HEK293 (cell line): ENCODE data around the gene UBE2C.

Source experiments
- CTCF ChIA-PET: fragments of 350-600 bp; formaldehyde crosslinking; extraction: SDS; loops from one replicate; lab custom pipeline; 2021; ENCODE audit warnings: antibody characterized with exemption; lab: Yijun Ruan, JAX
- POLR2A ChIA-PET: fragments of 300-600 bp; formaldehyde crosslinking; extraction: SDS; loops from one replicate; lab custom pipeline; 2020; ENCODE audit warnings: antibody characterized with exemption, inconsistent platforms; lab: Yijun Ruan, JAX
- H3K27ac ChIP-seq: fragments of 200-500 bp; sonication (Bioruptor generic); 2 replicates; pipeline ENCODE4 v1.5.1; 2014; ENCODE audit warnings: low read depth, low read length, control low read depth, inconsistent platforms; ENCODE audit errors: extremely low read depth
- H3K36me3 ChIP-seq, 2 experiments: fragments of 200-500 bp in 1 of 2; sonication (Bioruptor generic) in 1 of 2; 1 replicate in 1 of 2; 2 replicates in 1 of 2; pipeline ENCODE4 v1.5.1; 2014 to 2017; ENCODE audit warnings: inconsistent platforms in 2 of 2, low read length in 2 of 2; ENCODE audit not compliant: control insufficient read depth in 2 of 2, insufficient read depth in 1 of 2
- H3K4me1 ChIP-seq: fragments of 200-500 bp; sonication (Bioruptor generic); 2 replicates; pipeline ENCODE4 v1.5.1; 2014; ENCODE audit warnings: mild to moderate bottlenecking, low read length, inconsistent platforms; ENCODE audit not compliant: control insufficient read depth, insufficient read depth
- H3K4me3 ChIP-seq: 2 replicates; pipeline ENCODE4 v1.5.1; 2011; ENCODE audit warnings: low read depth, mild to moderate bottlenecking, control low read depth, low read length, moderate library complexity
- H3K9me3 ChIP-seq: fragments of 200-500 bp; sonication (Bioruptor generic); 2 replicates; pipeline ENCODE4 v1.5.1; 2014; ENCODE audit warnings: low read depth, low read length, inconsistent platforms; ENCODE audit not compliant: control insufficient read depth, insufficient read depth
- GFI1B ChIP-seq: fragments of 450-650 bp; formaldehyde crosslinking; IDR thresholded peaks from 2 replicates; pipeline ENCODE4 v1.5.1; 2016; ENCODE audit warnings: missing biosample characterization, missing genetic modification characterization
- KLF7 ChIP-seq: fragments of 450-650 bp; formaldehyde crosslinking; IDR thresholded peaks from 2 replicates; pipeline ENCODE4 v1.5.1; 2016; ENCODE audit warnings: missing biosample characterization, missing genetic modification characterization, borderline replicate concordance
- OSR2 ChIP-seq: fragments of 450-650 bp; formaldehyde crosslinking; IDR thresholded peaks from 2 replicates; pipeline ENCODE4 v1.5.1; 2016; ENCODE audit warnings: missing biosample characterization, missing genetic modification characterization
- SP2 ChIP-seq: fragments of 450-650 bp; formaldehyde crosslinking; IDR thresholded peaks from 2 replicates; pipeline ENCODE4 v1.5.1; 2016; ENCODE audit warnings: missing biosample characterization, missing genetic modification characterization
- SP7 ChIP-seq: fragments of 450-650 bp; formaldehyde crosslinking; IDR thresholded peaks from 2 replicates; pipeline ENCODE4 v1.5.1; 2016; ENCODE audit warnings: missing biosample characterization, missing genetic modification characterization
- ZBTB21 ChIP-seq: fragments of 450-650 bp; formaldehyde crosslinking; IDR thresholded peaks from 2 replicates; pipeline ENCODE4 v1.5.1; 2017; ENCODE audit warnings: missing biosample characterization, missing genetic modification characterization
- ZNF10 ChIP-seq: fragments of 450-650 bp; formaldehyde crosslinking; IDR thresholded peaks from 2 replicates; pipeline ENCODE4 v1.5.1; 2017; ENCODE audit warnings: missing biosample characterization, missing genetic modification characterization
- ZNF114 ChIP-seq: fragments of 450-650 bp; formaldehyde crosslinking; IDR thresholded peaks from 2 replicates; pipeline ENCODE4 v1.5.0; 2017; ENCODE audit warnings: missing biosample characterization, missing genetic modification characterization
- ZNF121 ChIP-seq: fragments of 450-650 bp; formaldehyde crosslinking; IDR thresholded peaks from 2 replicates; pipeline ENCODE4 v1.5.1; 2016; ENCODE audit warnings: missing biosample characterization, missing genetic modification characterization
- ZNF16 ChIP-seq: fragments of 450-650 bp; formaldehyde crosslinking; IDR thresholded peaks from 2 replicates; pipeline ENCODE4 v1.5.1; 2016; ENCODE audit warnings: low read depth, missing biosample characterization, missing genetic modification characterization
- ZNF416 ChIP-seq: fragments of 450-650 bp; formaldehyde crosslinking; IDR thresholded peaks from 2 replicates; pipeline ENCODE4 v1.5.1; 2016; ENCODE audit warnings: missing biosample characterization, missing genetic modification characterization
- ZNF433 ChIP-seq: fragments of 450-650 bp; formaldehyde crosslinking; IDR thresholded peaks from 2 replicates; pipeline ENCODE4 v1.5.1; 2016; ENCODE audit warnings: missing biosample characterization, missing genetic modification characterization, low read depth
- ZNF501 ChIP-seq: fragments of 450-650 bp; formaldehyde crosslinking; IDR thresholded peaks from 2 replicates; pipeline ENCODE4 v1.5.1; 2016; ENCODE audit warnings: missing biosample characterization, missing genetic modification characterization
- ZNF558 ChIP-seq: fragments of 450-650 bp; formaldehyde crosslinking; IDR thresholded peaks from 2 replicates; pipeline ENCODE4 v1.5.1; 2016; ENCODE audit warnings: missing biosample characterization, missing genetic modification characterization
- ZNF571 ChIP-seq: fragments of 450-650 bp; formaldehyde crosslinking; IDR thresholded peaks from 2 replicates; pipeline ENCODE4 v1.5.0; 2017; ENCODE audit warnings: missing biosample characterization, missing genetic modification characterization
- ZNF621 ChIP-seq: fragments of 450-650 bp; formaldehyde crosslinking; IDR thresholded peaks from 2 replicates; pipeline ENCODE4 v1.5.1; 2017; ENCODE audit warnings: missing biosample characterization, missing genetic modification characterization
- ZNF654 ChIP-seq: fragments of 450-650 bp; formaldehyde crosslinking; IDR thresholded peaks from 2 replicates; pipeline ENCODE4 v1.5.1; 2016; ENCODE audit warnings: low read depth, missing biosample characterization, missing genetic modification characterization
- TF ChIP-seq, protein P1 (sequence below): fragments of 450-650 bp; formaldehyde crosslinking; IDR thresholded peaks from 2 replicates; pipeline ENCODE4 v1.5.1; 2016; ENCODE audit warnings: missing biosample characterization, missing genetic modification characterization
- TF ChIP-seq, protein P2 (sequence below): fragments of 450-650 bp; IDR thresholded peaks from 2 replicates; pipeline ENCODE4 v1.5.1; 2018; ENCODE audit warnings: missing biosample characterization, mild to moderate bottlenecking, missing genetic modification characterization
- TF ChIP-seq, protein P3 (sequence below): fragments of 450-650 bp; formaldehyde crosslinking; IDR thresholded peaks from 2 replicates; pipeline ENCODE4 v1.5.1; 2016; ENCODE audit warnings: missing biosample characterization, missing genetic modification characterization

The UBE2C gene

DNA sequence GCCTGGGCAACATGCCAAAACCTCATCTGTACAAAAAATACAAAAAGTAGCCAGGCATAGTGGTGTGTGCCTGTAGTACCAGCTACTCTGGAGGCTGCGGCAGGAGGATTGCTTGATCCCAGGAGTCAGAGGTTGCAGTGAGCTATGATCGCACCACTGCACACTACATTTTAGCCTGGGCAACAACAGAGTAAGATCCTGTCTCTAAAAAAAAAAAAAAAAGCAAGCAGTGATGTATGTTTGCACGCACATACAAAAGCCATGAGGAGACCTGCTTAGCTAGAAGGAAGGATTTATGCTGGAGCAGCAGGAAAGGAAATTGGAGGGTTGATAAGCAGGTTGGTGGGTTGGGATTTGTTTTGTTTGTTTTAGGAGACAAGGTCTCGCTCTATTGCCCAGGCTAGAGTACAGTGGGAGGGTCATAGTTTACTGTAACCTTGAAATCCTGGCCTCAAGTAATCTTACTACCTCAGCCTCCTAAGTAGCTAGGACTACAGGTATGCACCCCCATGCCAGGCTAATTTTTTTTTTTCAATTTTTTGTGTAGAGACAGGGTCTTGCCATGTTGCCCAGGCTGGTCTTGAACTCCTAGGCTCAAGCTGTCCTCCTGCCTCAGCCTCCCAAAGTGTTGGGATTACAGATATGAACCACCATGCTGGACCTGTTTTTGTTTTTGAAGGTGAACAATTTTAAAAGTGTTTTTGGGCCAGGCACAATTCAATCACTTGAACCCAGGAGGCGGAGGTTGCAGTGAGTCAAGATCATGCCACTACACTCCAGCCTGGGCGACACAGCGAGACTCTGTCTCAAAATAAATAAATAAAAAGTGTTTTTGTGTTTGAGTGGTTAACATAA lies 49.0 kb downstream of the UBE2C start:
- no peak overlapping the region for H3K27ac ChIP-seq
- ChIA-PET POLR2A (interaction anchor here (0.6 to 1.4 kb wide), 5 partner anchors 17 to 74 kb away, joined by 3 to 4 read pairs (median 3); no protein-coding TSS in a partner anchor), CTCF (interaction anchor here (0.6 to 1.4 kb wide), 3 partner anchors 62 to 149 kb away, joined by 4 to 9 read pairs (median 5); no protein-coding TSS in a partner anchor)
- TF ChIP-seq OSR2 (tag by site-specific recombination), result peak; percentile 66
- TF ChIP-seq, protein P1, sequence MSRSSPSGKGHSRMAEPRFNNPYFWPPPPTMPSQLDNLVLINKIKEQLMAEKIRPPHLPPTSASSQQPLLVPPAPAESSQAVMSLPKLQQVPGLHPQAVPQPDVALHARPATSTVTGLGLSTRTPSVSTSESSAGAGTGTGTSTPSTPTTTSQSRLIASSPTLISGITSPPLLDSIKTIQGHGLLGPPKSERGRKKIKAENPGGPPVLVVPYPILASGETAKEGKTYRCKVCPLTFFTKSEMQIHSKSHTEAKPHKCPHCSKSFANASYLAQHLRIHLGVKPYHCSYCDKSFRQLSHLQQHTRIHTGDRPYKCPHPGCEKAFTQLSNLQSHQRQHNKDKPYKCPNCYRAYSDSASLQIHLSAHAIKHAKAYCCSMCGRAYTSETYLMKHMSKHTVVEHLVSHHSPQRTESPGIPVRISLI (tag by site-specific recombination), result peak; percentile 59
- TF ChIP-seq ZNF416 (tag by site-specific recombination), result no peak
- peak; percentile 43; the same call in 1 of the 2 replicates for TF ChIP-seq ZNF121 (tag by site-specific recombination)
- no peak overlapping the region for H3K4me3 ChIP-seq
- H3K36me3 ChIP-seq, result no peaks in the 10 kb centered on the region
- H3K4me1 ChIP-seq, result peaks cover 5% of the 10 kb centered on the region
- H3K9me3 ChIP-seq, result no peaks in the 10 kb centered on the region

DNA sequence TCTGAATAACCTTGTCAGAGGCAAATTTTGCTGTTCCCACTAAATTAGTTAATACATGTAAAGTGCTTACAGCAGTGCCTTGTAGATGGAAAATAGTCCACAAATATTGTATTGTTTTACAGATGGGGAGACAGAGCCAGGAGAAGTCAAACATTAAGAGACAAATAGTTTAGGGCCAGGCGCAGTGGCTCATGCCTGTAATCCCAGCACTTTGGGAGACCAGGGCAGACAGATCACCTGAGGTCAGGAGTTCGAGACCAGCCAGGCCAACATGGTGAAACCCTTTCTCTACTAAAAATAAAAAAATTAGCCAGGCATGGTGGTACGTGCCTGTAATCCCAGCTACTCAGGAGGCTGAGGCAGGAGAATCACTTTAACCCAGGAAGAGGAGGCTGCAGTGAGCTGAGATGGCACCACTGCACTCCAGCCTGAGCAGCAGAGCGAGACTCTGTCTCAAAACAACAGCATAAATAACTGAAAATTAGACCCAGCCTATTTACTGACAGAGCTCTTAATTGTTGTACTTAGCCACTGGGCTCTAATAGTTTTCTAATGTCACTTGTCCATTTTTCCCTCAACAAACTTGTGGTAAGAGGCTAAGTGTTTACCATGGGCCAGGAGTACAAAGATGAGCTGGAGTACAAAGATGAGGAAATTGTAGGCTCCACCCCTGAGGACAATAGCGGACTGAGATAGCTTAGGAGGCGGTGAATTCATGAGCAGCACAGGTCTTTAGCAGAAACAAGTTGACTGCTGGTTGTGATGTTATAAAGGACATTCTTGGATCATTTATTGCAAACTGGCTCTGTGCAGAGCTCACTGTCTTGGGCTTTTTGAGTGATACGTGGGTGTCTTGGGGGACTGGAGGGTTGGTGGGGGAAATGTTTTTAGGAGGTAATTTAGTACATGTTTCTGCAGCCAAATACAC lies 51.4 kb downstream of the UBE2C start:
- POLR2A ChIA-PET, result interaction anchor here (0.8 kb wide), 1 partner anchor 17 kb away, joined by 3 read pairs; the partner anchor contains the start of gene ZSWIM1
- H3K27ac ChIP-seq, result no peak overlapping the region
- no peaks in the 10 kb centered on the region; a peak in 1 of 3 replicates for H3K36me3 ChIP-seq
- TF ChIP-seq ZNF571 (tag by site-specific recombination) (no peak), ZNF433 (tag by site-specific recombination) (no peak), ZNF501 (tag by site-specific recombination) (no peak), ZNF114 (tag by site-specific recombination) (no peak), KLF7 (tag by site-specific recombination) (no peak), SP7 (no peak)
- TF ChIP-seq, protein P2, sequence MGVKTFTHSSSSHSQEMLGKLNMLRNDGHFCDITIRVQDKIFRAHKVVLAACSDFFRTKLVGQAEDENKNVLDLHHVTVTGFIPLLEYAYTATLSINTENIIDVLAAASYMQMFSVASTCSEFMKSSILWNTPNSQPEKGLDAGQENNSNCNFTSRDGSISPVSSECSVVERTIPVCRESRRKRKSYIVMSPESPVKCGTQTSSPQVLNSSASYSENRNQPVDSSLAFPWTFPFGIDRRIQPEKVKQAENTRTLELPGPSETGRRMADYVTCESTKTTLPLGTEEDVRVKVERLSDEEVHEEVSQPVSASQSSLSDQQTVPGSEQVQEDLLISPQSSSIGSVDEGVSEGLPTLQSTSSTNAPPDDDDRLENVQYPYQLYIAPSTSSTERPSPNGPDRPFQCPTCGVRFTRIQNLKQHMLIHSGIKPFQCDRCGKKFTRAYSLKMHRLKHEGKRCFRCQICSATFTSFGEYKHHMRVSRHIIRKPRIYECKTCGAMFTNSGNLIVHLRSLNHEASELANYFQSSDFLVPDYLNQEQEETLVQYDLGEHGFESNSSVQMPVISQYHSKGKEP, result no peak
- no peaks in the 10 kb centered on the region for H3K9me3 ChIP-seq
- no peak overlapping the region for H3K4me3 ChIP-seq
- CTCF ChIA-PET, result no interaction called here
- peaks cover 5% of the 10 kb centered on the region for H3K4me1 ChIP-seq

DNA sequence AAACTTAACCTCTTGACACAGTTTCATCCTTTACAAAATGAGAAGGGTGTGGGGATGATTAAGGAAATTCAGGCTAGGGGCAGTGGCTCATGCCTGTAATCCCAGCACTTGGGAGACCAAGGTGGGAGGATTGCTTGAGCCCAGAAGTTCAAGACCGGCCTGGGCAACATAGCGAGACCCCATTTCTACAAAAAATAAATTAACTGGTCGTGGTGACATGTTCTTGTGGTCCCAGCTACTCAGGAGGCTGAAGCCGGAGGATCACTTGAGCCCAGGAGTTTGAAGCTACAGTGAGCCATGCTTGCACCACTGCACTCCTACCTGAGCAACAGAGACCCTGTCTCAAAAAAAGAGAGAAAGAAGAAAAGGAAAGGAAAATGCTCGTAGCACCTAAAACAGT lies 54.0 kb downstream of the UBE2C start:
- H3K4me3 ChIP-seq, result no peak overlapping the region
- no peaks in the 10 kb centered on the region; the same call in 1 of the 2 replicates for H3K4me1 ChIP-seq
- CTCF ChIA-PET, result no interaction called here
- no peak overlapping the region for H3K27ac ChIP-seq
- H3K36me3 ChIP-seq, result no peaks in the 10 kb centered on the region; a peak in 1 of 3 replicates
- POLR2A ChIA-PET, result interaction anchor here (0.7 kb wide), 3 partner anchors 62 to 326 kb away, joined by 3 to 6 read pairs (median 5); no protein-coding TSS in a partner anchor
- TF ChIP-seq, protein P3, sequence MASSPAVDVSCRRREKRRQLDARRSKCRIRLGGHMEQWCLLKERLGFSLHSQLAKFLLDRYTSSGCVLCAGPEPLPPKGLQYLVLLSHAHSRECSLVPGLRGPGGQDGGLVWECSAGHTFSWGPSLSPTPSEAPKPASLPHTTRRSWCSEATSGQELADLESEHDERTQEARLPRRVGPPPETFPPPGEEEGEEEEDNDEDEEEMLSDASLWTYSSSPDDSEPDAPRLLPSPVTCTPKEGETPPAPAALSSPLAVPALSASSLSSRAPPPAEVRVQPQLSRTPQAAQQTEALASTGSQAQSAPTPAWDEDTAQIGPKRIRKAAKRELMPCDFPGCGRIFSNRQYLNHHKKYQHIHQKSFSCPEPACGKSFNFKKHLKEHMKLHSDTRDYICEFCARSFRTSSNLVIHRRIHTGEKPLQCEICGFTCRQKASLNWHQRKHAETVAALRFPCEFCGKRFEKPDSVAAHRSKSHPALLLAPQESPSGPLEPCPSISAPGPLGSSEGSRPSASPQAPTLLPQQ, result no peak
- TF ChIP-seq ZNF621 (tag by site-specific recombination) (no peak), ZNF16 (tag by site-specific recombination) (no peak), GFI1B (tag by site-specific recombination) (no peak), ZBTB21 (tag by site-specific recombination) (no peak), ZNF10 (tag by site-specific recombination) (no peak), ZNF654 (tag by site-specific recombination) (no peak), SP2 (no peak), ZNF558 (tag by site-specific recombination) (no peak), KLF7 (tag by site-specific recombination) (no peak)
- no peaks in the 10 kb centered on the region for H3K9me3 ChIP-seq
